Spleen (tissue), 7 donors: ENCODE results near the gene RNF215.

Experiments
- CTCF ChIP-seq, 11 experiments: fragments of 200-600 bp in 7 of 11; fragments of 450-650 bp in 4 of 11; sonication (generic) in 4 of 11; IDR thresholded peaks in 8 of 11; conservative IDR thresholded peaks in 3 of 11; 1 replicate in 7 of 11; 2 replicates in 4 of 11; pipeline versions ENCODE4 v1.4.0 to v1.8.0; 2016 to 2021; ENCODE audit warnings: antibody characterized with exemption in 11 of 11, inconsistent platforms in 4 of 11, mild to moderate bottlenecking in 1 of 11
- POLR2AphosphoS5 ChIP-seq, 3 donors: sonication (generic); formaldehyde crosslinking; IDR thresholded peaks; one replicate each; pipeline ENCODE4 v1.5.1; 2017; ENCODE audit warnings: antibody characterized with exemption in 3 of 3
- donor health status: DM: no; HTN: no; CAD: no; lungs with moderate emphysema.
- donor health status: DM: no; HTN: no; CAD: no.
- donor health status: DM: no; HTN: no; CAD: no.

- no peak for TF ChIP-seq POLR2AphosphoS5 (IDR thresholded peaks at IDR 0.05)
- TF ChIP-seq CTCF (IDR thresholded peaks at IDR 0.05 in 8 of 11, conservative IDR thresholded peaks at IDR 0.05 in 3 of 11), result no peak
Observed at GRCh38 chr22:30436196-30436595, 49.0 kb upstream of the RNF215 start.
